Thymus (tissue), 11 donors: Measurements from ENCODE around the gene CAV3. TPM values are rescaled to one million over a fixed set of nuclear protein-coding genes. Genes with fewer than 3 reads are reported as not detected.
"Not testable (repeated sequence)": the region's sequence is repeated elsewhere in the genome, so short reads cannot be mapped to it uniquely, and the experiment has no call there.

Source experiments
- DNase-seq, 9 donors: peaks; one replicate each; pipeline ENCODE4 v3.0.0-alpha.2; 2013; ENCODE audit warnings: low spot score in 9 of 9, low read depth in 6 of 9, missing footprints in 1 of 9
- H3K27ac ChIP-seq, 2 donors: one replicate each; pipeline ENCODE4 v1.5.1; 2013; ENCODE audit warnings: control low read depth in 1 of 2, low read depth in 1 of 2, low read length in 1 of 2, mild to moderate bottlenecking in 1 of 2, moderate library complexity in 1 of 2
- H3K27me3 ChIP-seq, 2 donors: one replicate each; pipeline ENCODE4 v1.5.1; 2013; ENCODE audit warnings: low read length in 1 of 2; ENCODE audit not compliant: control insufficient read depth in 2 of 2, insufficient read depth in 1 of 2
- H3K36me3 ChIP-seq, 2 donors: one replicate each; pipeline ENCODE4 v1.5.1; 2013; ENCODE audit warnings: low read length in 1 of 2, mild to moderate bottlenecking in 1 of 2, moderate library complexity in 1 of 2; ENCODE audit not compliant: control insufficient read depth in 2 of 2, insufficient read depth in 2 of 2
- H3K4me1 ChIP-seq, 2 donors: one replicate each; pipeline ENCODE4 v1.5.1; 2013; ENCODE audit warnings: low read length in 2 of 2; ENCODE audit not compliant: control insufficient read depth in 2 of 2, insufficient read depth in 2 of 2
- H3K4me3 ChIP-seq, 2 donors: one replicate each; pipeline ENCODE4 v1.5.1; 2013; ENCODE audit warnings: low read length in 2 of 2, control low read depth in 1 of 2, mild to moderate bottlenecking in 1 of 2
- H3K9me3 ChIP-seq, 2 donors: one replicate each; pipeline ENCODE4 v1.5.1; 2013; ENCODE audit warnings: low read length in 1 of 2, mild to moderate bottlenecking in 1 of 2; ENCODE audit not compliant: control insufficient read depth in 2 of 2, insufficient read depth in 1 of 2
- WGBS: extraction: QIAGEN DNeasy Blood & Tissue Kit; methylation state at CpG from one replicate; pipeline ENCODE4 v1.1.7; 2013; 5-methylcytosine and 5-hydroxymethylcytosine counted together
- polyA plus RNA-seq: library from polyadenylated mRNA; stranded (reverse); fragments of 200-250 nt; gene quantifications from one replicate; pipeline ENCODE4 v1.2.3, GENCODE V29; 2013
- total RNA-seq: library from RNA; stranded (reverse); fragments of 120-200 nt; gene quantifications from one replicate; pipeline ENCODE4 v1.2.4, GENCODE V29; 2013
- donor health status: healthy.

Gene CAV3
- total and polyA plus RNA-seq, 2 donors: 0.38 to 1.2 TPM

DNA sequence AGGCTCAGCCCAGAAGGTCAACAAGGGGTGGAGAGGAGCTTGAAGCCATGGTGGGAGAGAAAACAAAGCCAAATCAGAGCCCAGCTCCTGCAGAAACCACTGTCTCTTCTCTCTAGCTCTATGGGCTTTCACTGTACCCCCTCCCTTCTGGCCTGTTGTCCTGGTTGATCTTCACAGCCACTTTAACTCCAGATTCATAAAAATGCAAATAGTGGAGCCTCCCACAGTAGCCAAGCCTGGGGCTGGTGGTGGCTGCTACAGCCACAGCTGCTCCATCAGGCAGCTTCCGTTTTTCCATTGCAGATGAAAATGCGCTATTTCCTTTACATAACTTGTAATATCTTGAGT lies 20.7 kb upstream of the CAV3 start:
- Histone ChIP-seq H3K36me3 (no peaks in the 10 kb centered on the region), H3K27me3 (no peaks in the 10 kb centered on the region), H3K4me1 (no peaks in the 10 kb centered on the region), H3K27ac (no peak overlapping the region), H3K9me3 (no peaks in the 10 kb centered on the region), H3K4me3 (no peak overlapping the region)
- no peak for DNase-seq
- 87% methylated on average over 2 of the region's 2 CpGs for WGBS

GRCh38 chr3:8713901-8714759 lies 19.5 kb upstream of the CAV3 start:
- Histone ChIP-seq H3K27ac (no peak overlapping the region), H3K4me3 (no peak overlapping the region), H3K36me3 (no peaks in the 10 kb centered on the region), H3K27me3 (no peaks in the 10 kb centered on the region), H3K4me1 (no peaks in the 10 kb centered on the region), H3K9me3 (no peaks in the 10 kb centered on the region)
- 84% methylated on average over 14 of the region's 14 CpGs for WGBS
- no peak for DNase-seq

DNA sequence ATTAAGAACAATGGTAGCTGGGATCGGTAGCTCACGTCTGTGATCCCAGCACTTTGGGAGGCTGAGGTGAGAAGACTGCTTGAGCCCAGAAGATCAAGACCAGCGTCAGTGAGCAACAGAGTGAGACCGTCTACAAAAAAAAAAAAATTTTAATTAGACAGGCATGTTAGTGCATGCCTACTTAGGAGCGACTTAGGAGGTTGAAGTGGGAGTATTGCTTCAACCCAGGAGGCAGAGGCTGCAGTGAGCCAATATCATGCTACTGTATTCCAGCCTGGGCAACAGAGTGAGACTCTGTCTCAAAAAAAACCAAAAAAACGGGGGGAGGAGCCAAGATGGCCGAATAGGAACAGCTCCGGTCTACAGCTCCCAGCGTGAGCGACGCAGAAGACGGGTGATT lies 17.8 kb upstream of the CAV3 start:
- H3K4me3 ChIP-seq, H3K9me3 ChIP-seq, H3K27me3 ChIP-seq, H3K36me3 ChIP-seq, H3K4me1 ChIP-seq, H3K27ac ChIP-seq, DNase-seq: not testable (repeated sequence)
- WGBS: 96% methylated on average over 12 of the region's 12 CpGs

GRCh38 chr3:8722808-8723207 lies 10.8 kb upstream of the CAV3 start:
- Histone ChIP-seq H3K9me3 (no peaks in the 10 kb centered on the region), H3K4me1 (no peaks in the 10 kb centered on the region), H3K36me3 (no peaks in the 10 kb centered on the region), H3K4me3 (no peak overlapping the region), H3K27ac (no peak overlapping the region), H3K27me3 (no peaks in the 10 kb centered on the region)
- DNase-seq: no peak
- whole genome bisulfite sequencing: 91% methylated on average over 5 of the region's 5 CpGs

DNA sequence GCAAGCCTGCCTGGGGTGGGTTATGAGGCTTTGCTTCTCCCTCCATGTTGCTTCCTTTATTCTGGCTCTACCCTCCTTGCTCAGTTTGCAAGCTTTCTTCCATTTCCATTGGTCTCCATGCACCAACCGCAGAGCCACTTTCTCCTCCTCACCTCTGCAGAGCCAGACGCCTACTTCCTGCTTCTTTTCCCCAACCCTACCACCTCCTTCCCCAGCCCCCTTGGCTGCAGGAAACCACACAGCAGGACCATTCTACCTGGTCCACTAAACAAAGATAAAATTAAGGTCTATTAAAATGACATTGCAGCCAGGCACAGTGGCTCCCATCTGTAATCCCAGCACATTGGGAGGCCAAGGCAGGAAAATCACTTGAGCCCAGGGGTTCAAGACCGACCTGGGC lies 10.0 kb upstream of the CAV3 start:
- no peaks in the 10 kb centered on the region for H3K27me3 ChIP-seq
- no peaks in the 10 kb centered on the region for H3K4me1 ChIP-seq
- no peak for DNase-seq
- H3K36me3 ChIP-seq: no peaks in the 10 kb centered on the region
- H3K9me3 ChIP-seq: no peaks in the 10 kb centered on the region
- H3K4me3 ChIP-seq: no peak overlapping the region
- H3K27ac ChIP-seq: no peak overlapping the region
- 62% methylated on average over 3 of the region's 3 CpGs for WGBS

- Histone ChIP-seq H3K4me1 (no peaks in the 10 kb centered on the region), H3K27ac (no peak overlapping the region), H3K27me3 (no peaks in the 10 kb centered on the region), H3K4me3 (no peak overlapping the region), H3K9me3 (no peaks in the 10 kb centered on the region), H3K36me3 (no peaks in the 10 kb centered on the region)
- no peak for DNase-seq
- 95% methylated on average over 3 of the region's 3 CpGs for WGBS
Observed at GRCh38 chr3:8724108-8724752, 9.4 kb upstream of the CAV3 start.

- no peak overlapping the region for H3K27ac ChIP-seq
- WGBS: 90% methylated on average over 9 of the region's 9 CpGs
- no peaks in the 10 kb centered on the region for H3K36me3 ChIP-seq
- no peak overlapping the region for H3K4me3 ChIP-seq
- no peaks in the 10 kb centered on the region for H3K27me3 ChIP-seq
- no peaks in the 10 kb centered on the region for H3K9me3 ChIP-seq
- H3K4me1 ChIP-seq: no peaks in the 10 kb centered on the region
- no peak for DNase-seq
Observed at GRCh38 chr3:8727605-8728512, 5.7 kb upstream of the CAV3 start.

DNA sequence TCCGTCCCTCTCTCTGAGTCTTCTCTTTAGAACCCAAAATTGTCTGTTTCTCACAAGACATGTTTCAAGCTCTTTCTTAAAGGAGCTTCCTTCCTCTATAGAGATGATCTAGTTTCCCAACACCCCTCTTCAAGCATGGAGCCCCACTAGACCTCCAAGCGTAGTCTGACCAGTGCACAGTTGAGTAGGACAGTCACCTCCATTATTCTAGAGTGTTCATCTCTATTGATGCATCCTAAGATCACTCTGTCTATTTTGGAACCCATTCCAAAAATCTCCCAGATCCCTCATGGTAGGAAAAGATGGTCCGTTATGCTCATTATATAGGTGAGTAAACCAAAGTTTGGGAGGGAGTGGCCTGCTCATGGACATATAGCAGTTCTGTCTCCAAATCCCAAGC lies 4.1 kb upstream of the CAV3 start:
- H3K4me3 ChIP-seq: no peak overlapping the region

DNA sequence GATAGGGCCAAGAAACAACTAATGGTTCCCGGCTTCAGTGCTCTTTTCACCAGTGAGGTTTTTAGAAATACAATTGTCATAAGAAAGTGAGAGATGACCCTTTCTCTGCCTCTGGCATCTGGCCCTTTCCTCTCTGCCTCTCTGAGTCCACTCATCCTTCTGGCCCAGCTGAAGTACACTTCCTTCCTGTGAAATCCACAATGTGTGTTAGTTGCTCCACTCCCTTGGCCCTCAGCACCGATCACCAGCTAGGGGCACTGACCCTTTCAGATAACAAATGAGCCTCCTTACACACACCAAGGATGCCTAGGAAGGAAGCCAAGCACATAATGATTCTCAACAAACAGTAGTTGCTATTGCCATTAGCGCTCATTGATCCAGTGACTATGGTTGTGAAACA lies 2.9 kb upstream of the CAV3 start:
- no peaks in the 10 kb centered on the region for H3K4me1 ChIP-seq
- H3K36me3 ChIP-seq: no peaks in the 10 kb centered on the region
- no peaks in the 10 kb centered on the region for H3K9me3 ChIP-seq
- no peak overlapping the region for H3K27ac ChIP-seq
- WGBS: 74% methylated on average over 3 of the region's 3 CpGs
- DNase-seq: no peak
- no peak overlapping the region for H3K4me3 ChIP-seq
- H3K27me3 ChIP-seq: no peaks in the 10 kb centered on the region

More for the DNA sequence above, 4.1 kb upstream of the CAV3 start:
- DNase-seq: no peak
- no peaks in the 10 kb centered on the region for H3K4me1 ChIP-seq
- 98% methylated on average over 3 of the region's 3 CpGs for WGBS
- no peaks in the 10 kb centered on the region for H3K27me3 ChIP-seq
- no peak overlapping the region for H3K27ac ChIP-seq
- H3K36me3 ChIP-seq: no peaks in the 10 kb centered on the region
- H3K9me3 ChIP-seq: no peaks in the 10 kb centered on the region
